Fibroblast of lung (primary cell): ENCODE data around the gene SORCS2.

Experiments
- EZH2 ChIP-seq: IDR thresholded peaks from 2 replicates; pipeline ENCODE4 v1.5.1; 2012; ENCODE audit warnings: low read length, control low read depth, mild to moderate bottlenecking; ENCODE audit errors: missing control alignments
- TF ChIP-seq, protein P1 (sequence below), 2 donors: IDR thresholded peaks in 1 of 2; conservative IDR thresholded peaks in 1 of 2; 1 replicate in 1 of 2; 2 replicates in 1 of 2; pipeline ENCODE4 v1.5.1; 2011 to 2012; ENCODE audit warnings: low read length in 2 of 2, control low read depth in 1 of 2, inconsistent platforms in 1 of 2, low read depth in 1 of 2, mild to moderate bottlenecking in 1 of 2

GRCh38 chr4:7756561-7757355 lies 564.4 kb downstream of the SORCS2 start:
- TF ChIP-seq, protein P1, sequence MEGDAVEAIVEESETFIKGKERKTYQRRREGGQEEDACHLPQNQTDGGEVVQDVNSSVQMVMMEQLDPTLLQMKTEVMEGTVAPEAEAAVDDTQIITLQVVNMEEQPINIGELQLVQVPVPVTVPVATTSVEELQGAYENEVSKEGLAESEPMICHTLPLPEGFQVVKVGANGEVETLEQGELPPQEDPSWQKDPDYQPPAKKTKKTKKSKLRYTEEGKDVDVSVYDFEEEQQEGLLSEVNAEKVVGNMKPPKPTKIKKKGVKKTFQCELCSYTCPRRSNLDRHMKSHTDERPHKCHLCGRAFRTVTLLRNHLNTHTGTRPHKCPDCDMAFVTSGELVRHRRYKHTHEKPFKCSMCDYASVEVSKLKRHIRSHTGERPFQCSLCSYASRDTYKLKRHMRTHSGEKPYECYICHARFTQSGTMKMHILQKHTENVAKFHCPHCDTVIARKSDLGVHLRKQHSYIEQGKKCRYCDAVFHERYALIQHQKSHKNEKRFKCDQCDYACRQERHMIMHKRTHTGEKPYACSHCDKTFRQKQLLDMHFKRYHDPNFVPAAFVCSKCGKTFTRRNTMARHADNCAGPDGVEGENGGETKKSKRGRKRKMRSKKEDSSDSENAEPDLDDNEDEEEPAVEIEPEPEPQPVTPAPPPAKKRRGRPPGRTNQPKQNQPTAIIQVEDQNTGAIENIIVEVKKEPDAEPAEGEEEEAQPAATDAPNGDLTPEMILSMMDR (conservative IDR thresholded peaks at IDR 0.05 in 1 of 2, IDR thresholded peaks at IDR 0.05 in 1 of 2; ENCODE audit: low read depth in 1 of 2, low read length in 2 of 2), result no peak
- no peak for TF ChIP-seq EZH2
